ENCODE data around the gene HLTF.
"Not testable (repeated sequence)": the region's sequence is repeated elsewhere in the genome, so short reads cannot be mapped to it uniquely, and the experiment has no call there.

HLTF gene

GRCh38 chr3:149097987-149098386 is 11.7 kb upstream of the HLTF start:
- not testable (repeated sequence) for H3K36me3 Mint-ChIP-seq, H3K4me3 Mint-ChIP-seq, H3K27me3 Mint-ChIP-seq, ATAC-seq, H3K27ac Mint-ChIP-seq, H3K9me3 Mint-ChIP-seq
- peaks cover 14% of the 10 kb centered on the region for H3K4me1 Mint-ChIP-seq

DNA sequence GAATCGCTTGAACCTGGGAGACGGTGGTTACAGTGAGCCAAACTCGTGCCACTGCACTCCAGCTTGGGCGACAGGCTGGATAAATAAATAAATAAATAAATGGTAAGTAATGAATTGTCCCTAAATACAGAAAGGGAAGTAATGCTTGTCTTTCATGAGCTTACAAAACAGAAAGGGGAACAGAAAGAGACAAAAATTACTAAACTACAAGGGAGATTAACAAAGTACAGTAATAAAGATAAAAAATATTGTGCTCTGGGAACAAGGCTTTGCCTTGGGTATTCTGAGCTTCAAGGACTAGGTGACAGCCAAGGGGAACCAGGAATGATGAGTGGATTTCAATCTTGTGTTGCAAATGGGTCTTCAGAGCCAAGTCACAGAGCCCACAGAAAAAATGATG is 9.2 kb upstream of the HLTF start:
- Mint-ChIP-seq H3K36me3 (no peaks in the 10 kb centered on the region), H3K27me3 (no peaks in the 10 kb centered on the region), H3K27ac (peak overlapping the region; percentile 15), H3K4me1 (peaks cover 19% of the 10 kb centered on the region), H3K4me3 (peak overlapping the region; percentile 13), H3K9me3 (no peaks in the 10 kb centered on the region)
- peak; percentile 87 for ATAC-seq

- H3K4me1 Mint-ChIP-seq, result peaks cover 37% of the 10 kb centered on the region
Observed at GRCh38 chr3:149091983-149092382, 5.7 kb upstream of the HLTF start.

DNA sequence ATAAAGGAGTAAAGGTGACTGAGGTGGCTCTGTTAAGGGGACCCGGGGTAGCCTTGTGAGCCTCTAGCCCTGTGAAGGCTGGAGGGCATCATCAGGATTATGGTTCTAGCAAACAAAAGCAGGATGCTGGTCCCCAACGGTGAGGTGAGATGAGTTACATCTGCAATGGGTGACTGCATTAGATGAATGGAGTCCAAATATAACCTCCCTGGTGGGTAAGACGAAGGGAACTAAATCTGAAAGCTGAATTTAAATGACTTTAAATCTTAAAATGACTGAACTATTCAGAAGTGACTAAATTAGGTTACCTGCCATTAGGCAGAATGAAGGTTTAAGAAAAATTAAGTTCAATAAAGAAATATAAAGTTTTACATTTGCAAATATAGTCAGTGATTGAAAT is 4.6 kb upstream of the HLTF start:
- no peak overlapping the region for H3K27ac Mint-ChIP-seq

More at GRCh38 chr3:149091983-149092382, 5.7 kb upstream of the HLTF start:
- Mint-ChIP-seq H3K36me3 (no peaks in the 10 kb centered on the region), H3K27me3 (no peaks in the 10 kb centered on the region), H3K9me3 (no peaks in the 10 kb centered on the region), H3K27ac (no peak overlapping the region), H3K4me3 (no peak overlapping the region)
- ATAC-seq, result no peak

GRCh38 chr3:149090461-149090860 is 4.1 kb upstream of the HLTF start:
- H3K36me3 Mint-ChIP-seq, result no peaks in the 10 kb centered on the region
- peaks cover 31% of the 10 kb centered on the region for H3K4me1 Mint-ChIP-seq
- H3K27me3 Mint-ChIP-seq, result no peaks in the 10 kb centered on the region
- H3K4me3 Mint-ChIP-seq, result no peak overlapping the region
- no peak for ATAC-seq
- no peak overlapping the region for H3K27ac Mint-ChIP-seq
- H3K9me3 Mint-ChIP-seq, result no peaks in the 10 kb centered on the region

More for the DNA sequence above, 4.6 kb upstream of the HLTF start:
- Mint-ChIP-seq H3K4me1 (peaks cover 32% of the 10 kb centered on the region), H3K4me3 (no peak overlapping the region), H3K36me3 (no peaks in the 10 kb centered on the region), H3K27me3 (no peaks in the 10 kb centered on the region), H3K9me3 (no peaks in the 10 kb centered on the region)
- ATAC-seq, result no peak

GRCh38 chr3:149089395-149089794 is 3.1 kb upstream of the HLTF start:
- Mint-ChIP-seq H3K4me3 (no peak overlapping the region), H3K4me1 (peaks cover 37% of the 10 kb centered on the region), H3K27ac (no peak overlapping the region), H3K36me3 (no peaks in the 10 kb centered on the region), H3K9me3 (no peaks in the 10 kb centered on the region), H3K27me3 (no peaks in the 10 kb centered on the region)
- ATAC-seq, result no peak

- Mint-ChIP-seq H3K4me3 (peak overlapping the region; percentile 97), H3K4me1 (peaks cover 37% of the 10 kb centered on the region), H3K27ac (no peak overlapping the region), H3K9me3 (no peaks in the 10 kb centered on the region), H3K27me3 (no peaks in the 10 kb centered on the region), H3K36me3 (peaks cover 3% of the 10 kb centered on the region)
- ATAC-seq, result no peak
Observed at GRCh38 chr3:149087208-149087607, 875 bp upstream of the HLTF start.

- H3K4me1 Mint-ChIP-seq, result peaks cover 35% of the 10 kb centered on the region
- H3K27me3 Mint-ChIP-seq, result no peaks in the 10 kb centered on the region
- peaks cover 7% of the 10 kb centered on the region for H3K36me3 Mint-ChIP-seq
- H3K9me3 Mint-ChIP-seq, result no peaks in the 10 kb centered on the region
- H3K4me3 Mint-ChIP-seq, result peak overlapping the region; percentile 97
- peak; percentile 63 for ATAC-seq
- peak overlapping the region; percentile 81 for H3K27ac Mint-ChIP-seq
Observed at GRCh38 chr3:149085828-149086231, 503 bp downstream of the HLTF start.

DNA sequence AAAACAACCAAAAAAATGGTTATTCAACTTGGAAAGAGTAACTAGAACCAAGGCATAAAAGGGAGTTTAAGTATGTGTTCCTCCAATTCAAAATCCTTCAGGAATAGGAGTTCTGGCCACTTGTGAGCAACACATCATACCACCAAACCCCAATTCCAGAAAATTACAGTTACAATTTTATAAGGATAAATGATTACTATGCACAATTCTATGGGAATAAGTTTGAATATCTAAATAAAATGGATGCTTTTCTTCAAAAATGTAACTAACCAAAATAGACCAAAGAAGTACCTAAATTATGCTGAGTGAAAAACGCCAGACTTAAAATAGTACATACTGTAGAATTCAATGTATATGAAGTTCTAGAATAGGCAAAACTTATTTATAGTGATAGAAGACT is 4.6 kb downstream of the HLTF start:
- Mint-ChIP-seq H3K9me3 (no peaks in the 10 kb centered on the region), H3K27me3 (no peaks in the 10 kb centered on the region), H3K27ac (no peak overlapping the region), H3K36me3 (peaks cover 13% of the 10 kb centered on the region), H3K4me1 (peaks cover 14% of the 10 kb centered on the region), H3K4me3 (no peak overlapping the region)
- ATAC-seq, result no peak

- no peak for ATAC-seq
- peaks cover 11% of the 10 kb centered on the region for H3K4me1 Mint-ChIP-seq
- H3K9me3 Mint-ChIP-seq, result no peaks in the 10 kb centered on the region
- no peaks in the 10 kb centered on the region for H3K27me3 Mint-ChIP-seq
- H3K36me3 Mint-ChIP-seq, result peaks cover 13% of the 10 kb centered on the region
- no peak overlapping the region for H3K27ac Mint-ChIP-seq
- no peak overlapping the region for H3K4me3 Mint-ChIP-seq
Observed at GRCh38 chr3:149080699-149081091, 5.6 kb downstream of the HLTF start.

DNA sequence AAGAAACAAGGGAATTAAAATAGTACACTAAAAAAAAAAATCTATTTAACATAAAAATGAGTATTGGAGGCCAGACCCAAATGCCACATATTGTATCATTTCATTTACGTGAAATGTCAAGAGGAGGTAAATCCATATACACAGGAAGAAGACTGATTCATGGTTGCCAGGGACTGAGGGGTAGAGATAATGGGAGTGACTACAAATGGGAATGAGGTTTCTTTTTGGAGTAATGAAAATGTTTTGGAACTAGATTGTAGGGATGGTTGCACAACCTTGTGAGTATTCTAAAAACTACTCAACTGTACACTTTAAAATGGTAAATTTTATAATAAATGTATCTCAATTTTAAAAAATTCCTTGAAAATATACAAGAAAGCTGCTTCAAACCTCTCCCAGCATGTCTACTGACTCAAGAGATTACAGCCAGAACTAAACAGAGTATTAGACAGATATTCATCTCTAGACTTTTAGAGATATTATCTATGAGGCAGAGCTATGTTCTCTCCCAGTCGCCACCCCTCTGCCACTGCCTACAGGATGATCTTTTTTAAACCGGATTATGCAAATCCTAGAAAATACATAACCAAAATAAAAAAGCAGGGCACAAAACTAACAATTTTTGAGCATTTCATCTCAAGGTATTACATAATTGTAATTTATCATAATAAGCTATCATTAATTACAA is 6.2 kb downstream of the HLTF start:
- H3K27ac Mint-ChIP-seq, result no peak overlapping the region
- H3K4me3 Mint-ChIP-seq, result no peak overlapping the region

GRCh38 chr3:149077628-149078027 is 8.7 kb downstream of the HLTF start:
- no peak for ATAC-seq
- no peak overlapping the region for H3K27ac Mint-ChIP-seq

More for the DNA sequence above, 6.2 kb downstream of the HLTF start:
- no peaks in the 10 kb centered on the region for H3K9me3 Mint-ChIP-seq
- ATAC-seq, result no peak
- H3K4me1 Mint-ChIP-seq, result peaks cover 6% of the 10 kb centered on the region
- H3K27me3 Mint-ChIP-seq, result no peaks in the 10 kb centered on the region
- peaks cover 13% of the 10 kb centered on the region for H3K36me3 Mint-ChIP-seq

DNA sequence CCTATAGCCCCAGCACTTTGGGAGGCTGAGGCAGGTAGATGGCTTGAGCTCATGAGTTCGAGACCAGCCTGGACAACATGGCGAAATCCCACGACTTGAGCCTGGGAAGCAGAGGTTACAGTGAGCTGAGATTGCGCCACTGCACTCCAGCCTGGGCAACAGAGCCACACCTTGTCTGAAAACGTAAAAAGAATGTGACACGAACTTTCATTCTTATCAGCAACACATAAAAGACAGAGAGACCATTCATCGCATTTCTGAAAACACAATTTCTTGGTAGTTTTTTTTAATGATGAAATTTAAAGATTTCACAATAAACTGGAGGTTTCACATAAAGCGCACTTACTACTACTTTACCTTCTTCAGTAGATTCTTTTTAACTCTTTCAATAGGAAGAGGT is 18.4 kb downstream of the HLTF start:
- Mint-ChIP-seq H3K4me1 (no peaks in the 10 kb centered on the region), H3K27ac (no peak overlapping the region), H3K27me3 (no peaks in the 10 kb centered on the region), H3K9me3 (no peaks in the 10 kb centered on the region), H3K4me3 (no peak overlapping the region), H3K36me3 (peaks cover 12% of the 10 kb centered on the region)
- ATAC-seq, result no peak

More at GRCh38 chr3:149077628-149078027, 8.7 kb downstream of the HLTF start:
- no peaks in the 10 kb centered on the region for H3K4me1 Mint-ChIP-seq
- no peaks in the 10 kb centered on the region for H3K27me3 Mint-ChIP-seq
- peaks cover 21% of the 10 kb centered on the region for H3K36me3 Mint-ChIP-seq
- H3K4me3 Mint-ChIP-seq, result no peak overlapping the region
- H3K9me3 Mint-ChIP-seq, result no peaks in the 10 kb centered on the region

DNA sequence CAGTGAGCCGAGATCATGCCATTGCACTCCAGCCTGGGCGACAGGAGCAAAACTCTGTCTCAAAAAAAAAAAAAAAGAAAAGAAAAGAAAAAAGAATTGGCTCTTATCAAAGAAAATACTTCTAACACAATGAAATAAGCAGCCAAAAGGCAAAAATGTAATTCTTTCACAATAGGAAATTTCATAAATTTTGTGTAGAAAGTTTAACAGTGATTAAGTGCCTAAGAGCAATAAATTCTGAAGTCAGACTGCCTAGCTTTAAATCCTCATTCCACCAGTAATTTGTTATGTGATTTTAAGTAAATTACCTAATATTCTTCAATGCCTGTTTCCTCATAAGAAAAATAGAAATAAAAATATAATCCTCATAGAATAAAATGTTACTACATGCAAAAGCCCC is 24.6 kb downstream of the HLTF start:
- Mint-ChIP-seq H3K36me3 (peaks cover 35% of the 10 kb centered on the region), H3K27me3 (no peaks in the 10 kb centered on the region), H3K4me1 (no peaks in the 10 kb centered on the region), H3K27ac (no peak overlapping the region), H3K9me3 (no peaks in the 10 kb centered on the region), H3K4me3 (no peak overlapping the region)
- ATAC-seq, result no peak

- Mint-ChIP-seq H3K27ac (no peak overlapping the region), H3K27me3 (no peaks in the 10 kb centered on the region), H3K4me3 (no peak overlapping the region), H3K36me3 (peaks cover 49% of the 10 kb centered on the region), H3K4me1 (no peaks in the 10 kb centered on the region), H3K9me3 (peaks cover 2% of the 10 kb centered on the region)
- ATAC-seq, result no peak
Observed at GRCh38 chr3:149058602-149059001, 27.7 kb downstream of the HLTF start.

GRCh38 chr3:149058198-149058597 is 28.1 kb downstream of the HLTF start:
- Mint-ChIP-seq H3K36me3 (peaks cover 51% of the 10 kb centered on the region), H3K4me3 (no peak overlapping the region), H3K4me1 (no peaks in the 10 kb centered on the region), H3K27ac (no peak overlapping the region), H3K9me3 (peaks cover 6% of the 10 kb centered on the region), H3K27me3 (no peaks in the 10 kb centered on the region)
- no peak for ATAC-seq

All from stimulated activated memory B cell treated with anti-CD40 and anti-IgM and Interleukin-4, amounts not matched to agents 10 μg/mL and 1 μg/mL and 100 μg/mL, for 72 hours (primary cell).